HepG2 (cell line): ENCODE measurements around the gene TRH. TPM values are rescaled to one million over a fixed set of nuclear protein-coding genes. Genes with fewer than 3 reads are reported as not detected.

Experiments used
- ATAC-seq: fragments of 200-7000 bp; cut with Tn5 transposase; 3 replicates; pipeline ENCODE4 v1.9.1; 2020; ENCODE audit warnings: mild to moderate bottlenecking, moderate library complexity
- BruUV-seq: library from RNA; stranded (reverse); fragments of 400-500 nt; replicated peaks from 2 replicates; lab custom pipeline; 2021; lab: Mats Ljungman, UMichigan
- CTCF ChIA-PET: fragments of 300-600 bp; formaldehyde crosslinking; extraction: SDS; loops from one replicate; lab custom pipeline; 2021; ENCODE audit warnings: low total read pairs, inconsistent platforms, low intra/inter-chr PET ratio; lab: Yijun Ruan, JAX
- POLR2A ChIA-PET: fragments of 350-600 bp; sonication (Branson Sonifier 250); formaldehyde crosslinking; loops from one replicate; lab custom pipeline; 2020; ENCODE audit warnings: antibody characterized with exemption, inconsistent platforms; lab: Yijun Ruan, JAX
- DNase-seq: peaks from one replicate; pipeline ENCODE4 v3.0.0-alpha.2; 2015; ENCODE audit warnings: low spot score
- FAIRE-seq: peaks from 3 replicates; lab custom pipeline; 2011; peaks lifted over from hg19 to GRCh38; lab: Jason Lieb, UNC
- H2AFZ ChIP-seq: one replicate; pipeline ENCODE4 v1.6.1; 2011; ENCODE audit warnings: low read length, inconsistent platforms
- H3K27ac ChIP-seq: fragments of 300-600 bp; 3 replicates; pipeline ENCODE4 v1.8.0; 2011; ENCODE audit warnings: mixed run types, mild to moderate bottlenecking, mixed read lengths, low read length, inconsistent platforms; ENCODE audit not compliant: insufficient read depth; ENCODE audit errors: extremely low read length
- H3K27me3 ChIP-seq, 2 experiments: fragments of 200-600 bp in 1 of 2; 2 replicates in 1 of 2; 3 replicates in 1 of 2; pipeline versions ENCODE4 v1.6.0 to v1.8.0; 2011; ENCODE audit warnings: low read length in 2 of 2, mild to moderate bottlenecking in 2 of 2, moderate library complexity in 2 of 2, inconsistent platforms in 1 of 2; ENCODE audit not compliant: insufficient read depth in 2 of 2, control insufficient read depth in 1 of 2
- H3K36me3 ChIP-seq, 2 experiments: fragments of 200-600 bp in 1 of 2; replicated peaks in 1 of 2; 2 replicates in 1 of 2; 3 replicates in 1 of 2; pipeline versions ENCODE4 v1.5.1 to v1.8.0; 2011; ENCODE audit warnings: low read length in 2 of 2, inconsistent platforms in 1 of 2; ENCODE audit not compliant: insufficient read depth in 2 of 2, control insufficient read depth in 1 of 2
- H3K4me1 ChIP-seq: 2 replicates; pipeline ENCODE4 v1.5.1; 2012; ENCODE audit warnings: low read length, inconsistent platforms; ENCODE audit not compliant: insufficient read depth
- H3K4me2 ChIP-seq: 2 replicates; pipeline ENCODE4 v1.6.0; 2011; ENCODE audit warnings: low read depth, low read length, inconsistent platforms
- H3K4me3 ChIP-seq, 3 experiments: fragments of 200-600 bp in 1 of 3; sonication (generic), shearing (Covaris generic) in 1 of 3; replicated peaks in 1 of 3; 2 replicates each; pipeline ENCODE4 v1.5.1; 2011 to 2016; ENCODE audit warnings: low read length in 3 of 3, inconsistent platforms in 2 of 3, low read depth in 2 of 3, mild to moderate bottlenecking in 2 of 3, control low read depth in 1 of 3, mixed read lengths in 1 of 3; ENCODE audit not compliant: insufficient read depth in 1 of 3
- H3K79me2 ChIP-seq: one replicate; pipeline ENCODE4 v1.6.1; 2011; ENCODE audit warnings: low read length, inconsistent platforms; ENCODE audit not compliant: insufficient read depth
- H3K9ac ChIP-seq: 2 replicates; pipeline ENCODE4 v1.6.0; 2011; ENCODE audit warnings: mild to moderate bottlenecking, low read depth, low read length, inconsistent platforms; ENCODE audit not compliant: insufficient read depth
- H3K9me3 ChIP-seq: 2 replicates; pipeline ENCODE4 v1.5.1; 2012; ENCODE audit warnings: mild to moderate bottlenecking, low read length
- H4K20me1 ChIP-seq: 2 replicates; pipeline ENCODE4 v1.6.0; 2011; ENCODE audit warnings: inconsistent platforms, mild to moderate bottlenecking, low read length, moderate library complexity; ENCODE audit not compliant: insufficient read depth
- CHD2 ChIP-seq: IDR thresholded peaks from 2 replicates; pipeline ENCODE4 v1.6.1; 2011; ENCODE audit warnings: low read depth, low read length, improper control_type of control experiment
- IKZF4 ChIP-seq: sonication (generic); formaldehyde crosslinking; IDR thresholded peaks from 2 replicates; pipeline ENCODE4 v1.5.1; 2020; ENCODE audit warnings: borderline replicate concordance, mild to moderate bottlenecking, low read depth, missing genetic modification reagents; ENCODE audit errors: not compliant biosample characterization
- MAF1 ChIP-seq: sonication (generic); formaldehyde crosslinking; IDR thresholded peaks from 2 replicates; pipeline ENCODE4 v1.5.0; 2020; ENCODE audit warnings: missing genetic modification reagents, borderline replicate concordance
- MAFG ChIP-seq: sonication (generic); formaldehyde crosslinking; IDR thresholded peaks from 2 replicates; pipeline ENCODE4 v1.5.1; 2020; ENCODE audit warnings: mild to moderate bottlenecking, missing genetic modification reagents
- NKX3-1 ChIP-seq: sonication (generic); formaldehyde crosslinking; IDR thresholded peaks from 2 replicates; pipeline ENCODE4 v1.5.0; 2020; ENCODE audit warnings: missing genetic modification reagents
- NRL ChIP-seq: sonication (generic); formaldehyde crosslinking; IDR thresholded peaks from 2 replicates; pipeline ENCODE4 v1.5.0; 2020; ENCODE audit warnings: missing genetic modification reagents, mild to moderate bottlenecking, moderate library complexity, borderline replicate concordance
- THYN1 ChIP-seq: sonication (generic); formaldehyde crosslinking; IDR thresholded peaks from 2 replicates; pipeline ENCODE4 v1.8.1; 2023; ENCODE audit warnings: low read depth, mild to moderate bottlenecking, moderate library complexity, missing genetic modification reagents, borderline replicate concordance
- ZNF569 ChIP-seq: sonication (generic); formaldehyde crosslinking; IDR thresholded peaks from 2 replicates; pipeline ENCODE4 v1.5.0; 2020; ENCODE audit warnings: mild to moderate bottlenecking, missing genetic modification reagents, moderate library complexity, borderline replicate concordance
- ZNF724P ChIP-seq: sonication (generic); formaldehyde crosslinking; IDR thresholded peaks from 2 replicates; pipeline ENCODE4 v1.8.0; 2022; ENCODE audit warnings: missing genetic modification reagents, borderline replicate concordance
- WGBS: methylation state at CpG from one replicate; pipeline ENCODE4 v1.1.6; 2017; ENCODE audit warnings: low lambda C conversion rate; 5-methylcytosine and 5-hydroxymethylcytosine counted together
- in situ Hi-C: cut with HindIII; loops from 2 replicates; pipeline ENCODE4 v1.10.0; 2017; ENCODE audit warnings: low pct_unique_long_range_greater_than_20kb; ENCODE audit not compliant: extremely low pct_ligation_motif_present
- intact Hi-C: fragments of 100-400 bp; cut with micrococcal nuclease; formaldehyde crosslinking; loops from one replicate; pipeline ENCODE4 v1.10.0; 2022; ENCODE audit not compliant: unreplicated experiment
- polyA plus RNA-seq, 8 experiments: library from polyadenylated mRNA; depleted of rRNA in 3 of 8; stranded (reverse) in 7 of 8; unstranded in 1 of 8; fragments of >200 nt; fragmentation: Illumina TruSeq in 4 of 8; extraction: Trizol in 4 of 8; gene quantifications; 2 replicates each; pipeline versions ENCODE4 v1.2.1 to v1.2.3, GENCODE V29; 2011 to 2016; ENCODE audit warnings: low read depth in 4 of 8, missing spikeins in 1 of 8, mixed read lengths in 1 of 8; ENCODE audit not compliant: insufficient read depth in 1 of 8
- total RNA-seq, 5 experiments: library from RNA; depleted of rRNA; stranded (reverse); fragments of >200 nt; fragmentation: Illumina TruSeq; extraction: Trizol; gene quantifications; 2 replicates each; pipeline ENCODE4 v1.2.3, GENCODE V29; 2016; ENCODE audit warnings: low read depth in 1 of 5
- TF ChIP-seq, protein P1 (sequence below): sonication (generic); formaldehyde crosslinking; IDR thresholded peaks from 2 replicates; pipeline ENCODE4 v1.5.1; 2020; ENCODE audit warnings: missing genetic modification reagents, mild to moderate bottlenecking, borderline replicate concordance
- TF ChIP-seq, protein P2 (sequence below): sonication (generic); formaldehyde crosslinking; IDR thresholded peaks from 2 replicates; pipeline ENCODE4 v1.4.0; 2020; ENCODE audit warnings: missing genetic modification reagents
- TF ChIP-seq, protein P3 (sequence below): sonication (generic); formaldehyde crosslinking; conservative IDR thresholded peaks from 2 replicates; pipeline ENCODE4 v1.4.0; 2020; ENCODE audit warnings: missing genetic modification reagents
- TF ChIP-seq, protein P4 (sequence below): sonication (generic); formaldehyde crosslinking; IDR thresholded peaks from 2 replicates; pipeline ENCODE4 v1.4.0; 2020; ENCODE audit warnings: missing genetic modification reagents, mild to moderate bottlenecking, borderline replicate concordance

Gene TRH
- total and polyA plus RNA-seq, 2 of the 13 experiments (the other 11 are each of a cell fraction or from before 2014, with no cell fraction given) = not detected

DNA sequence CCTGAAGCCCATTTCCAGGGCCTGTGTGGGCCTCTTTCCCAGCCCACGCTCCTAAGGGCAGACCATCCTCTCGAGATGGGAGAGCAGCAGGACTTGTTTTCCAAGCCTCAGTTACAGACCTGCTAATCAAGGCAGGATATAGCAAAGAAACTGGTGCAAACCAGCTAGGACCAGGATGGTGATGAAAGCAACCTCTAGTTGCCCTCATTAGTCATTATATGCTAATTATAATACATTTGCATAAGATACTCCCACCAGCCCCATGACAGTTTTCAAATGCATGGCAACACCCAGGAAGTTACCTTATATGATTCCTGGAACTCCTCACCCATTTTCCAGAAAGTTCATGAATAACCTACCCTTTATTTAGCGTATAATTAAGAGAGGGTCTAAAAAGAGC, 34.4 kb upstream of the TRH start:
- no peak overlapping the region for H3K4me2 ChIP-seq
- TF ChIP-seq, protein P1, sequence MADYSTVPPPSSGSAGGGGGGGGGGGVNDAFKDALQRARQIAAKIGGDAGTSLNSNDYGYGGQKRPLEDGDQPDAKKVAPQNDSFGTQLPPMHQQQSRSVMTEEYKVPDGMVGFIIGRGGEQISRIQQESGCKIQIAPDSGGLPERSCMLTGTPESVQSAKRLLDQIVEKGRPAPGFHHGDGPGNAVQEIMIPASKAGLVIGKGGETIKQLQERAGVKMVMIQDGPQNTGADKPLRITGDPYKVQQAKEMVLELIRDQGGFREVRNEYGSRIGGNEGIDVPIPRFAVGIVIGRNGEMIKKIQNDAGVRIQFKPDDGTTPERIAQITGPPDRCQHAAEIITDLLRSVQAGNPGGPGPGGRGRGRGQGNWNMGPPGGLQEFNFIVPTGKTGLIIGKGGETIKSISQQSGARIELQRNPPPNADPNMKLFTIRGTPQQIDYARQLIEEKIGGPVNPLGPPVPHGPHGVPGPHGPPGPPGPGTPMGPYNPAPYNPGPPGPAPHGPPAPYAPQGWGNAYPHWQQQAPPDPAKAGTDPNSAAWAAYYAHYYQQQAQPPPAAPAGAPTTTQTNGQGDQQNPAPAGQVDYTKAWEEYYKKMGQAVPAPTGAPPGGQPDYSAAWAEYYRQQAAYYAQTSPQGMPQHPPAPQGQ (CRISPR knock-in tag) = no peak
- TF ChIP-seq NKX3-1 (CRISPR knock-in tag) = no peak
- TF ChIP-seq MAF1 (CRISPR knock-in tag) = no peak
- TF ChIP-seq, protein P2, sequence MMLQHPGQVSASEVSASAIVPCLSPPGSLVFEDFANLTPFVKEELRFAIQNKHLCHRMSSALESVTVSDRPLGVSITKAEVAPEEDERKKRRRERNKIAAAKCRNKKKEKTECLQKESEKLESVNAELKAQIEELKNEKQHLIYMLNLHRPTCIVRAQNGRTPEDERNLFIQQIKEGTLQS (CRISPR knock-in tag) = no peak
- no peak for TF ChIP-seq MAFG (CRISPR knock-in tag)
- TF ChIP-seq, protein P3, sequence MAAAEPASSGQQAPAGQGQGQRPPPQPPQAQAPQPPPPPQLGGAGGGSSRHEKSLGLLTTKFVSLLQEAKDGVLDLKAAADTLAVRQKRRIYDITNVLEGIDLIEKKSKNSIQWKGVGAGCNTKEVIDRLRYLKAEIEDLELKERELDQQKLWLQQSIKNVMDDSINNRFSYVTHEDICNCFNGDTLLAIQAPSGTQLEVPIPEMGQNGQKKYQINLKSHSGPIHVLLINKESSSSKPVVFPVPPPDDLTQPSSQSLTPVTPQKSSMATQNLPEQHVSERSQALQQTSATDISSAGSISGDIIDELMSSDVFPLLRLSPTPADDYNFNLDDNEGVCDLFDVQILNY (CRISPR knock-in tag) = no peak
- TF ChIP-seq ZNF724P = no peak
- no peak for TF ChIP-seq CHD2
- no peak for TF ChIP-seq NRL (CRISPR knock-in tag)
- no peak for TF ChIP-seq ZNF569
- TF ChIP-seq, protein P4, sequence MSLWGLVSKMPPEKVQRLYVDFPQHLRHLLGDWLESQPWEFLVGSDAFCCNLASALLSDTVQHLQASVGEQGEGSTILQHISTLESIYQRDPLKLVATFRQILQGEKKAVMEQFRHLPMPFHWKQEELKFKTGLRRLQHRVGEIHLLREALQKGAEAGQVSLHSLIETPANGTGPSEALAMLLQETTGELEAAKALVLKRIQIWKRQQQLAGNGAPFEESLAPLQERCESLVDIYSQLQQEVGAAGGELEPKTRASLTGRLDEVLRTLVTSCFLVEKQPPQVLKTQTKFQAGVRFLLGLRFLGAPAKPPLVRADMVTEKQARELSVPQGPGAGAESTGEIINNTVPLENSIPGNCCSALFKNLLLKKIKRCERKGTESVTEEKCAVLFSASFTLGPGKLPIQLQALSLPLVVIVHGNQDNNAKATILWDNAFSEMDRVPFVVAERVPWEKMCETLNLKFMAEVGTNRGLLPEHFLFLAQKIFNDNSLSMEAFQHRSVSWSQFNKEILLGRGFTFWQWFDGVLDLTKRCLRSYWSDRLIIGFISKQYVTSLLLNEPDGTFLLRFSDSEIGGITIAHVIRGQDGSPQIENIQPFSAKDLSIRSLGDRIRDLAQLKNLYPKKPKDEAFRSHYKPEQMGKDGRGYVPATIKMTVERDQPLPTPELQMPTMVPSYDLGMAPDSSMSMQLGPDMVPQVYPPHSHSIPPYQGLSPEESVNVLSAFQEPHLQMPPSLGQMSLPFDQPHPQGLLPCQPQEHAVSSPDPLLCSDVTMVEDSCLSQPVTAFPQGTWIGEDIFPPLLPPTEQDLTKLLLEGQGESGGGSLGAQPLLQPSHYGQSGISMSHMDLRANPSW (CRISPR knock-in tag) = no peak
- TF ChIP-seq IKZF4 (CRISPR knock-in tag) = no peak
- no peak for TF ChIP-seq THYN1 (CRISPR knock-in tag)
- TF ChIP-seq, all 625 proteins: peak for 0
- BruUV-seq = no TSS peak
- WGBS = 3% methylated on average over 3 of the region's 3 CpGs
- H3K4me3 ChIP-seq = no peak overlapping the region
- FAIRE-seq (no peak), DNase-seq (no peak), ATAC-seq (no peak)
- H2AFZ ChIP-seq = no peak overlapping the region
- no peak overlapping the region for H3K27ac ChIP-seq
- H3K4me1 ChIP-seq = peaks cover 31% of the 10 kb centered on the region
- H3K27me3 ChIP-seq = peaks cover 0 to 2% of the 10 kb centered on the region in 2 experiments; a peak in 2 of 5 replicates
- H4K20me1 ChIP-seq = no peaks in the 10 kb centered on the region
- in situ Hi-C loops (loop anchor here (5.0 to 10.0 kb wide), 2 partner anchors 57 to 155 kb away; no protein-coding TSS in a partner anchor), intact Hi-C loops (no loop called here)
- H3K79me2 ChIP-seq = no peaks in the 10 kb centered on the region
- ChIA-PET CTCF (no interaction called here), POLR2A (no interaction called here)
- H3K9me3 ChIP-seq = no peaks in the 10 kb centered on the region
- H3K9ac ChIP-seq = no peak overlapping the region
- no peaks in the 10 kb centered on the region for H3K36me3 ChIP-seq
